HL-60 (cell line): ENCODE results near the gene CLPTM1.

Experiments
- POLR2AphosphoS5 ChIP-seq: IDR thresholded peaks from 2 replicates; pipeline ENCODE4 v1.6.1; 2012; ENCODE audit warnings: low read depth
- TF ChIP-seq, protein P1 (sequence below): IDR thresholded peaks from one replicate; pipeline ENCODE4 v1.5.1; 2011; ENCODE audit warnings: low read length, control low read depth, inconsistent platforms; ENCODE audit not compliant: insufficient read depth

DNA sequence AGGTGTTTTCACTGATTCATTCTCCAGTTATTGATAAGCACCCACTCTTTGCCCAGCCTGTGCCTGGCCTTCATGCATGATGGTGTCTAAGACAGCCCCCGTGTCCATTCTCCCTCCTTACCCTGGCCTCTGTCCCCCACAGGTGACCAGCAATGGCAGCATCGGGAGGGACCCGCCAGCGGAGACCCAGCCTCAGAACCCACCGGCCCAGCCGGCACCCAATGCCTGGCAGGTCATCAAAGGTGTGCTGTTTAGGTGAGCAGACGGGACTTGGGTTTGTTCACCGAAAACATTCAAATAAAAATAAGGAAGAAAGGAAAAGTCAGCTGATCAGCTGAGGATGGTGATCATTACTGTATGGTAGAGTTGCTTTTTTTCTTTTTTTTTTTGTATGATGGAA, 6.6 kb downstream of the CLPTM1 start:
- TF ChIP-seq POLR2AphosphoS5 = no peak
- TF ChIP-seq, protein P1, sequence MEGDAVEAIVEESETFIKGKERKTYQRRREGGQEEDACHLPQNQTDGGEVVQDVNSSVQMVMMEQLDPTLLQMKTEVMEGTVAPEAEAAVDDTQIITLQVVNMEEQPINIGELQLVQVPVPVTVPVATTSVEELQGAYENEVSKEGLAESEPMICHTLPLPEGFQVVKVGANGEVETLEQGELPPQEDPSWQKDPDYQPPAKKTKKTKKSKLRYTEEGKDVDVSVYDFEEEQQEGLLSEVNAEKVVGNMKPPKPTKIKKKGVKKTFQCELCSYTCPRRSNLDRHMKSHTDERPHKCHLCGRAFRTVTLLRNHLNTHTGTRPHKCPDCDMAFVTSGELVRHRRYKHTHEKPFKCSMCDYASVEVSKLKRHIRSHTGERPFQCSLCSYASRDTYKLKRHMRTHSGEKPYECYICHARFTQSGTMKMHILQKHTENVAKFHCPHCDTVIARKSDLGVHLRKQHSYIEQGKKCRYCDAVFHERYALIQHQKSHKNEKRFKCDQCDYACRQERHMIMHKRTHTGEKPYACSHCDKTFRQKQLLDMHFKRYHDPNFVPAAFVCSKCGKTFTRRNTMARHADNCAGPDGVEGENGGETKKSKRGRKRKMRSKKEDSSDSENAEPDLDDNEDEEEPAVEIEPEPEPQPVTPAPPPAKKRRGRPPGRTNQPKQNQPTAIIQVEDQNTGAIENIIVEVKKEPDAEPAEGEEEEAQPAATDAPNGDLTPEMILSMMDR = no peak
